ENCODE measurements around the gene PCP4L1. TPM values are rescaled to one million over a fixed set of nuclear protein-coding genes. Genes with fewer than 3 reads are reported as not detected.

Gene PCP4L1
- total RNA-seq, 1 experiment from 2014 or later: 0.83 TPM

DNA sequence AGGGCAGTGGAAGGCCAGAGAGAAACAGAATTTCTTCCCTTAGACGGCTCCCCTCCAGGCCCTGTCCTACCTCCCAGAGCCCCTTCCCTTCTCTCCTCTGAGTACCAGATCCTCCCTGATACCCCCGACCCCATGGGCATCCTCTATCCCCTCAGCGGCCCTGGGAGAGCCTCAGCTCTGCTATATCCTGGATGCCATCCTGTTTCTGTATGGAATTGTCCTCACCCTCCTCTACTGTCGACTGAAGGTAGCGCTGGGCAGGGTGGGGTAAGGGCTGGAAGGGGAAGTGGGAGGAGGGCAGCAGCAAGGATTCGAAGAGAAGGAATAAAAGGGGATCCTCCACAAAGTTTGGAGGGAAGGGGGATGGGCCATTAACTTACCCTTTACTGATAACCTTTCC lies 40.7 kb upstream of the PCP4L1 start:
- H3K4me1 Mint-ChIP-seq: peaks cover 17 to 28% of the 10 kb centered on the region in 2 experiments
- H2BK12ac ChIP-seq (ENCODE audit: insufficient read length, low read depth, low read length): no peak overlapping the region
- H3K4ac ChIP-seq (ENCODE audit: low read depth, low read length): no peak overlapping the region
- TF ChIP-seq, protein P1, sequence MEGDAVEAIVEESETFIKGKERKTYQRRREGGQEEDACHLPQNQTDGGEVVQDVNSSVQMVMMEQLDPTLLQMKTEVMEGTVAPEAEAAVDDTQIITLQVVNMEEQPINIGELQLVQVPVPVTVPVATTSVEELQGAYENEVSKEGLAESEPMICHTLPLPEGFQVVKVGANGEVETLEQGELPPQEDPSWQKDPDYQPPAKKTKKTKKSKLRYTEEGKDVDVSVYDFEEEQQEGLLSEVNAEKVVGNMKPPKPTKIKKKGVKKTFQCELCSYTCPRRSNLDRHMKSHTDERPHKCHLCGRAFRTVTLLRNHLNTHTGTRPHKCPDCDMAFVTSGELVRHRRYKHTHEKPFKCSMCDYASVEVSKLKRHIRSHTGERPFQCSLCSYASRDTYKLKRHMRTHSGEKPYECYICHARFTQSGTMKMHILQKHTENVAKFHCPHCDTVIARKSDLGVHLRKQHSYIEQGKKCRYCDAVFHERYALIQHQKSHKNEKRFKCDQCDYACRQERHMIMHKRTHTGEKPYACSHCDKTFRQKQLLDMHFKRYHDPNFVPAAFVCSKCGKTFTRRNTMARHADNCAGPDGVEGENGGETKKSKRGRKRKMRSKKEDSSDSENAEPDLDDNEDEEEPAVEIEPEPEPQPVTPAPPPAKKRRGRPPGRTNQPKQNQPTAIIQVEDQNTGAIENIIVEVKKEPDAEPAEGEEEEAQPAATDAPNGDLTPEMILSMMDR (conservative IDR thresholded peaks at IDR 0.05): no peak
- H2BK20ac ChIP-seq (ENCODE audit: low read depth, low read length, poor library complexity, severe bottlenecking): no peak overlapping the region
- H4K5ac ChIP-seq (ENCODE audit: insufficient read length, low read depth, low read length): no peak overlapping the region
- H2AFZ ChIP-seq (ENCODE audit: low read length): no peak overlapping the region
- H3K79me1 ChIP-seq (ENCODE audit: insufficient read depth, low read depth, low read length, poor library complexity, severe bottlenecking): no peaks in the 10 kb centered on the region
- H4K20me1 ChIP-seq (ENCODE audit: control insufficient read depth, insufficient read depth, insufficient read length): no peaks in the 10 kb centered on the region
- H3K4me2 ChIP-seq (ENCODE audit: insufficient read depth, insufficient read length, low read length): no peak overlapping the region
- H2BK15ac ChIP-seq (ENCODE audit: low read depth, low read length): no peak overlapping the region
- H3K27ac ChIP-seq (ENCODE audit: insufficient read length, low read depth, low read length): no peak overlapping the region
- WGBS (ENCODE audit: extremely low coverage, insufficient read length, low lambda C conversion rate): no CpG with 5 or more reads among the region's 6 CpGs
- H3K4me3 Mint-ChIP-seq: no peak overlapping the region
- H3K27ac Mint-ChIP-seq: no peak overlapping the region
- no peaks in the 10 kb centered on the region for H3K23me2 ChIP-seq (ENCODE audit: insufficient read length, low read depth, low read length, poor library complexity, severe bottlenecking)
- H3K9me3 Mint-ChIP-seq: no peaks in the 10 kb centered on the region
- H3K27me3 Mint-ChIP-seq (ENCODE audit: low read depth): no peaks in the 10 kb centered on the region
- DNase-seq: no peak
- no peak overlapping the region for H4K8ac ChIP-seq (replicated peaks; ENCODE audit: insufficient read length, low read depth, low read length)
- H3K56ac ChIP-seq (ENCODE audit: insufficient read length, low read depth, low read length): no peak overlapping the region
- H2AK5ac ChIP-seq (ENCODE audit: insufficient read length, low read length): no peak overlapping the region
- H2BK120ac ChIP-seq (ENCODE audit: low read depth, low read length, poor library complexity, severe bottlenecking): no peak overlapping the region
- H3K79me2 ChIP-seq (ENCODE audit: insufficient read depth, low read length): no peaks in the 10 kb centered on the region
- H3K9ac ChIP-seq (ENCODE audit: extremely low read depth, insufficient read length, low read length): no peak overlapping the region
- no peak overlapping the region for H3K14ac ChIP-seq (ENCODE audit: insufficient read depth, low read length)
- H4K91ac ChIP-seq (ENCODE audit: insufficient read length, low read depth, low read length): no peak overlapping the region
- no peak overlapping the region for H3K18ac ChIP-seq (ENCODE audit: insufficient read length, low read depth, low read length)
- H3K4me1 ChIP-seq (ENCODE audit: insufficient read depth, low read length): peaks cover 4% of the 10 kb centered on the region; the same call in 1 of the 2 replicates
- H3K9me3 ChIP-seq (ENCODE audit: control insufficient read depth, low read depth, low read length): no peaks in the 10 kb centered on the region
- no peak overlapping the region for H3T11ph ChIP-seq (ENCODE audit: low read length)
- H3K23ac ChIP-seq (ENCODE audit: insufficient read length, low read depth, low read length): no peak overlapping the region
- no peaks in the 10 kb centered on the region for H3K27me3 ChIP-seq (ENCODE audit: insufficient read depth, low read length)
- no peak overlapping the region for H2BK5ac ChIP-seq (ENCODE audit: insufficient read length, low read length)
- peaks cover 9 to 23% (median 22%) of the 10 kb centered on the region in 3 experiments; a peak in 6 of 7 replicates for H3K36me3 Mint-ChIP-seq (ENCODE audit: insufficient read depth in 1 of 3, low read depth in 3 of 3)
